Duodenal mucosa (tissue), 2 donors: ENCODE measurements around the gene FAM81A.

Experiments used
- H3K27ac ChIP-seq: one replicate; pipeline ENCODE4 v1.7.0; 2013; ENCODE audit warnings: low read depth, low read length
- H3K27me3 ChIP-seq, 2 donors: one replicate each; pipeline ENCODE4 v1.7.0; 2013; ENCODE audit warnings: low read length in 2 of 2, control low read depth in 1 of 2; ENCODE audit not compliant: insufficient read depth in 2 of 2, control insufficient read depth in 1 of 2
- H3K36me3 ChIP-seq, 2 donors: one replicate each; pipeline ENCODE4 v1.7.0; 2013; ENCODE audit warnings: low read length in 2 of 2, control low read depth in 1 of 2; ENCODE audit not compliant: insufficient read depth in 2 of 2, control insufficient read depth in 1 of 2
- H3K4me1 ChIP-seq, 2 donors: one replicate each; pipeline ENCODE4 v1.7.0; 2013; ENCODE audit warnings: low read length in 2 of 2, control low read depth in 1 of 2; ENCODE audit not compliant: insufficient read depth in 2 of 2, control insufficient read depth in 1 of 2
- H3K4me3 ChIP-seq, 2 donors: one replicate each; pipeline ENCODE4 v1.7.0; 2013; ENCODE audit warnings: low read length in 2 of 2, low read depth in 1 of 2
- H3K9ac ChIP-seq, 2 donors: one replicate each; pipeline ENCODE4 v1.7.0; 2013; ENCODE audit warnings: low read length in 2 of 2, low read depth in 1 of 2
- H3K9me3 ChIP-seq, 2 donors: one replicate each; pipeline ENCODE4 v1.7.0; 2013; ENCODE audit warnings: low read length in 2 of 2, control low read depth in 1 of 2; ENCODE audit not compliant: control insufficient read depth in 1 of 2

Gene FAM81A

DNA sequence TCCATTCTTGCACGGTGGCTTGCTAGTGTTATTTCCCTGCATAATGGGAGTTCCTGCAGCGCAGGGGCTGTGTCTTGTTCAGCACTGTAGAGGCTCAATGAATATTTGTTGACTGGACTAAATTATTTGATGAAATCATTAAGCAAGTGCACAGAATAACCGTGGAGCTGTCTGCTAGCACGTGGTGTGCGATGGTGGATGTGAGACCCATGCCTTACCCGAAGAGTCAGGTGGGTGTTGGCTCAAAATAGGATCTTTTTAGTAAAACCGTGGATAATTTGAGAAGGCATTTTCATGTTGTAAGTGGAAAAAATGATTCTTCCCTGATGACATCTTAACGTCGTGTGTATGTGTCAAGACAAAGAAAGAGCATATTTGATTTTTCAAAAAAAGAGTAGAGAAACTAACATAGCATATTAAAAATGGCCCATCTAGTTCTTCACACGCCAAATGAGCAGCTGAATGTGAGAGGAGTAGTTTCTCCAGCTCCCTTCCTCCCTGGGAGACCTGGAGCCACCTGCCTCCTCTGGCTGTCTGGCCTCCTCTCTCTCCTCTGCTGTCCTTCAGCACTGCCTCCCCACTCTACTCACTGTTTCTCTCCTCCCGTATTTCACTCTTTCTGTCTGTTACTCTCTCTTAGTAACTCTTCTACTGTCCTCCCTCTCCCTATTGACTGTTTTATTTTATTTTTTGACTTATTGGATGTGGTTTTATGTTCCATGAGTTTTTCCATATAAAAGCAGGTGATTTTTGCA, 6.3 kb downstream of the FAM81A start:
- Histone ChIP-seq H3K4me1 (peaks cover 11 to 14% of the 10 kb centered on the region in 2 donors), H3K4me3 (no peak overlapping the region), H3K36me3 (no peaks in the 10 kb centered on the region), H3K27ac (no peak overlapping the region), H3K9me3 (no peaks in the 10 kb centered on the region), H3K27me3 (no peaks in the 10 kb centered on the region), H3K9ac (no peak overlapping the region)

DNA sequence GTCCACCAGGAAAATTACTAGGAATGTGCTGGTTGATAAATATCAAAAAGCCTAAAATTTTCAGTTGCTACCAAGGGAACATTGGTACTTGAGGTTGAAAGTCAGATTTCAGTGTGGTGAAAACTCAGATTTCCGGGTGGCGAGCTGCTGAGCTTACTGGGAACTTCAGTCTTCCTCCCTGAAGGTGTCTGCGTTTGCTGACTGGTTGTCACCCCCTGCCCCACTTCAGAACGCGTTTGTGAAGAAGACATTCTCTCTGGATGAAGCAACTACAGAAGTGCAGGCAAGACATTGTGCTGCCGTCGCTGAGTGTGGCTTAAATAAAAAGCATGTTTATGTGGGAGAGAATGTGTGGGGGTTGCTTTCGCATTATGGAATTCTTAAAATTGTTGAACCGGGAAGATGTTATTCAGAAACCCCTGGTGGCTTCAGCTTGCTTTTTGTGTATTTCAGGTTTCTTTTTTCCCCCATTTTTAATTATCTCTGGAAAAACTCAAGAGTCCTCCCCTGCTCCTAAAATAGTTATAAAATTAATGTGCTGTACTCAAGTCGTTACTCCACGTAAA, 7.1 kb downstream of the FAM81A start:
- no peaks in the 10 kb centered on the region for H3K9me3 ChIP-seq
- no peak overlapping the region for H3K4me3 ChIP-seq
- H3K36me3 ChIP-seq, result no peaks in the 10 kb centered on the region
- H3K27ac ChIP-seq, result no peak overlapping the region
- H3K27me3 ChIP-seq, result no peaks in the 10 kb centered on the region
- H3K9ac ChIP-seq, result no peak overlapping the region
- peaks cover 9% of the 10 kb centered on the region in 2 donors for H3K4me1 ChIP-seq

DNA sequence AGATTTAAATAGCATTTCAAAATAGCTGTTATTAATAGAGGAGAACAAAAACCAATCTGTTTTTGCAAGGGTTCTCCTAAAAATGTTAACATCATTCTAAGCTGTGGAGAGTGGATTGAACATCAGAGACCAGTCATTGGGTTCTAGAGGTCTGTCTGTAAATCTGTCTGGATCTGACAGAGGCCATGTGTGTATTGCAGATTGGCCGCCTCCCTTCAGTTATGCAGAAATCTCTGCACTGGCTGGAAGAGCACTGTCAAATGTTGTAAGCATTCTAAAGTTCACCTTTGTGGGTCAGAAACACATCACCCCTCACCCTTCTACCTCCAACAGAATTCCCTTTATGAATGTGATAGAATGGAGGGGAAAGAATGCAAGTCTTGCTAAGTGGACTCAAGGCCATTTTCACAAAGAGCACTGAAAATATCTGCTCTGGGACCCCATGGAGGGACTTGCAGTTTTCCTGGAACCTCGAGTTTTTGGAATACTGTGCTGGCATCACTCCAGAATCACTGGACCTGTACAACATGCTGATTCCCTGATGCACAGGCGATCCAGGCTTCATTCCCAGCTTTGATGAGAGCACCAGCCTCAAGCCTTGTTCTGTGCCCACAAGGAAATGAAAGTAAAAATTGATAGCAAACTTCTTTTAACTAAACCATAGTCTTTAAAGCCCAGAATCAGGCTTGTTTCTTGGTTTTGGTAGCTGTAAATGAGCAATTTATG, 8.4 kb downstream of the FAM81A start:
- Histone ChIP-seq H3K27ac (no peak overlapping the region), H3K4me1 (no peaks in the 10 kb centered on the region), H3K27me3 (no peaks in the 10 kb centered on the region), H3K9ac (no peak overlapping the region), H3K36me3 (no peaks in the 10 kb centered on the region), H3K9me3 (no peaks in the 10 kb centered on the region), H3K4me3 (no peak overlapping the region)

DNA sequence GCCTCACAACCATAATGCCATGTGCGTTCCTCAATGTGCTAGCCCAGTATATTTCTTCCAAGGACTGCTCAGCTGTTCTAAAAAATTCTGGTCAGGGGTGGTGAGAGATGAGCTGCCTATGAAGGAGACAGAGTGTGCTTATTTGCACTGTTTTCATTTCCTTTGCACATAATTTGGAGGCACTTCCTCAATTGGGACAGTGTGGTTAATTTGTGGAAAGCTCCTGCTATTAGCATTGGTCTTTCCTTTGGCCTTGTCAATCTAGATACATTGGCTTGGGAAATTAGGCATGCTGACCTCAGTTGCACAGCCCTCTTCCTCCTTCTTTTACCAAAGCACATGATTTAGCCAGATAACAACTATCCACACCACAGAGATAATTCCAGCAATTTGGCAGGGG, 9.4 kb downstream of the FAM81A start:
- Histone ChIP-seq H3K9me3 (no peaks in the 10 kb centered on the region), H3K4me3 (no peak overlapping the region), H3K9ac (no peak overlapping the region)

DNA sequence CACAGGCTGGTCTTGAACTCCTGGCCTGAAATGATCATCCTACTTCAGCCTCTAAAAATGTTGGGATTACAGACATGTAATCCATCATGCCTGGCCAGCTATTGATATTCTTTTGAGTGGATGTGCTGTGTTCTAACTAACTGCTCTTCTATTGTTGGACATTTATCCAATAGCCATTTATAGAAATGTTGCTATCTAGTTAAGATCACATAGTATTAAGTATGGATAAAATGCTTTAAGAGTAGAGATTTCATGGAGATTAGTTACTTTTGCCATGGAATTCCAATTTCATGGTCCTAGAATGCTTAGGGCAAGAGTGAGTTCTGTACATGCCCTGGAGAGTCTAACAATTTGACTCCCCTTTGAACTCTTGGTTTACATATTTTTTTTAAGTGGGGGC, 10.9 kb downstream of the FAM81A start:
- H3K27me3 ChIP-seq, result no peaks in the 10 kb centered on the region
- no peak overlapping the region for H3K27ac ChIP-seq
- no peaks in the 10 kb centered on the region for H3K36me3 ChIP-seq
- no peaks in the 10 kb centered on the region for H3K9me3 ChIP-seq
- H3K4me3 ChIP-seq, result no peak overlapping the region
- H3K4me1 ChIP-seq, result no peaks in the 10 kb centered on the region
- H3K9ac ChIP-seq, result no peak overlapping the region

More for the DNA sequence above, 9.4 kb downstream of the FAM81A start:
- Histone ChIP-seq H3K36me3 (no peaks in the 10 kb centered on the region), H3K27ac (no peak overlapping the region), H3K4me1 (no peaks in the 10 kb centered on the region), H3K27me3 (no peaks in the 10 kb centered on the region)

DNA sequence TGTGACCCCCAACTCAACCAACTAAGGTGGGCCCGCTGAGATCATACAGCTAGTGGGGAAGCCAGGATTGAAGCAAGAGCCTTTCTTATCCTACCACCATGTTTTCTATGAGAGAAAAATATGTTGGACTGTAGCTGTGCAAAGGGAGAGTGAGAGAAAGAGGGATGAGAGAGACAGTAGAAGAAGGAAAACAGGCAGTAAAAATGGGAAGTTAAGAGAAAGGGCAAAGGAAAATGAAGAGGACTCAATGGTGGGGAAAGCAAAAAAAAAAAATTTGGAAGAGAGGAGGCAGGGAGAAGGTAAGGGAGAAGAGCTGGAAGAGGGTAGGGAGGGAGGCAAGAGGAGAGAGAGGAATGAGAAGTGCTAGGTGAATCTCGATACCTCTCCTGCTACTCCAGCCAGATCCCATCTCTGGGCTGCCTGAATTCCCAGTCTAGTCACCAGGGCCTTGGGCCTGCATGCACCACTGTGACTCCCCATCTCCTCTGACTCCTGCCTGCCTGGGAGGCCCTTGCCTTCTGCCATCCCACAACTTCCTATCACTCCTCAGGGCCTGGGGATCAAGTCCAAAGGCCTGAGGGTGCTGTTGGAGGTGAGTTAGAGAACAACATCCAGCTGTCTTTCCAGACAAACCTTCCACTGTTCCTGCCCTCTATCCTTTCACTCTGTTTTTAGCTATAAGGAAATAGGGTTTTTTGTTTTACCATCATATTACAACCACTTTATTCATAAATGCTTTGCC, 15.7 kb downstream of the FAM81A start:
- Histone ChIP-seq H3K27ac (no peak overlapping the region), H3K9me3 (no peaks in the 10 kb centered on the region), H3K27me3 (no peaks in the 10 kb centered on the region), H3K36me3 (no peaks in the 10 kb centered on the region), H3K4me1 (peaks cover 5 to 11% of the 10 kb centered on the region in 2 donors), H3K9ac (no peak overlapping the region), H3K4me3 (no peak overlapping the region)

DNA sequence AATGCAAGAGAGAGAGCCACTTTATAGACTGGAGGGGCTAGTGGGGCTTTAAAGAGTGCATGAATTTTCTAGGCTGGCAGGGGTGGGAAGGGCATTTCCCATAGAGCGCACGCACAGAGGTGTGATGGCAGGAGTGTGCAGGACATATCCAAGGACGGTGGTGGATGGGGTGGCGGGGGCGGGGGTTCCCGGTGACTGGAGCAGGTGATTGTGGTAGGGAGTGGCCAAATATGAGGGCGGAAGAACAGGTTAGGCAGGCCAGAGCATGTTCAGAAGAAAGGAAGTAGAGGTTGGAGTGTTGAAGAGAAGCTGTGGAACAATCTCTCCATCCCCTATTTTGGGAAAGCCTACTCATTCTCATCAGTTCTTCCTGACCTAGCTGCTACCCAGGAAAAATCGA, 18.1 kb downstream of the FAM81A start:
- Histone ChIP-seq H3K4me1 (peaks cover 5 to 11% of the 10 kb centered on the region in 2 donors), H3K9me3 (no peaks in the 10 kb centered on the region), H3K27ac (no peak overlapping the region), H3K36me3 (no peaks in the 10 kb centered on the region), H3K4me3 (no peak overlapping the region), H3K27me3 (no peaks in the 10 kb centered on the region), H3K9ac (no peak overlapping the region)

DNA sequence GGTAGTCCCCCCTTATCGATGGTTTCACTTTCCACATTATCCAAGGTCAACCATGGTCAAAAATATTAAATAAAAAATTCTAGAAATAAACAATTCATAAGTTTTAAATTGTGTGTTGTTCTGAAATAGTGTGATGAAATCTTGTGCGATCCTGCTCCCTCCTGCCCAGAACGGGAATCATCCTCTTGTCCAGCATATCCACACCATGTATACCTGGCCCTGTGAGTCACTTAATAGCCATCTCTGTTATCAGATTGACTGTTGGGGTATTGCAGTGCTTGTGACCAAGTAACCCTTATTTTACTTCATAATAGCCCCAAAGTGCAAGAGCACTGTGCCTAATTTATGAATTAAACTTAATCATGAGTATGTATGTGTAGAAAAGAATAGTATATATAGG, 19.1 kb downstream of the FAM81A start:
- Histone ChIP-seq H3K36me3 (no peaks in the 10 kb centered on the region), H3K9me3 (no peaks in the 10 kb centered on the region), H3K27ac (no peak overlapping the region), H3K9ac (no peak overlapping the region), H3K4me1 (peaks cover 5 to 11% of the 10 kb centered on the region in 2 donors), H3K4me3 (no peak overlapping the region), H3K27me3 (no peaks in the 10 kb centered on the region)

DNA sequence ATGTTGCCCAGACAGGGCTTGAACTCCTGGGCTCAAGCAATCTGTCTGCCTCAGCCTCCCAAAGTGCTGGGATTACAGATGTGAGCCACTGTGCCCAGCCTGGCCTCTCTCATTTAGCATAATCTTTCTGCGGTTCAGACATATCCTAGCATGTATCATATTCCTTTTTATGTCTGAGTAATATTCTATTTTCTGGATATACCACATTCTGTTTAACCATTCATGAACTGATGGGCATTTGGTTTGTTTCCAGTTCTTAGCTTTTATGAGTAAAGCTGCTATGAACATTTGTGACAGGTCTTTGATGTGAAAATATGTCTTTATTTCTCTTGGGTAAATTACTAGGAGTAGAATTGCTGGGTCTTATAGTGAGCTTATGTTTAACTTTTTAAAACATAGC, 23.5 kb downstream of the FAM81A start:
- Histone ChIP-seq H3K27ac (no peak overlapping the region), H3K4me3 (no peak overlapping the region), H3K9ac (no peak overlapping the region), H3K36me3 (no peaks in the 10 kb centered on the region), H3K9me3 (no peaks in the 10 kb centered on the region), H3K4me1 (peaks cover 3% of the 10 kb centered on the region in 2 donors), H3K27me3 (no peaks in the 10 kb centered on the region)

DNA sequence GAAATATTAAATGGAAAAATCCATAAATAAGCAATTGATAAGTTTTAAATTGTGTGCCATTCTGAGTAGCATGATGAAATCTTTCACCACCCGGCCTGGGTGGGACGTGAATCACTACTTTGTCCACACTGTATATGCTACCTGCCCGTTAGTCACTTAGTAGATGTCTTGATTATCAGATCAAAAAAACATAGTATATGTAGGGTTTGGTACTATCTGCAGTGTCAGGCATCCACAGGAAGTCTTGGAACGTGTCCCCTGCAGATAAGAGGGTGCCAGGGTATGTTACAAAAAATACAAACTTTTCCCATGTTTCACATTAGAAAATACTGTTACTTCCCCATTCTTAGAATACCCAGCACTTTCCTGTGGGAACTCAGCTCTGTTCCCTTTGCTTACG, 35.2 kb downstream of the FAM81A start:
- H3K36me3 ChIP-seq, result no peaks in the 10 kb centered on the region
- no peaks in the 10 kb centered on the region for H3K4me1 ChIP-seq
- no peak overlapping the region for H3K4me3 ChIP-seq
- H3K9me3 ChIP-seq, result no peaks in the 10 kb centered on the region
- no peak overlapping the region for H3K27ac ChIP-seq
- H3K9ac ChIP-seq, result no peak overlapping the region
- H3K27me3 ChIP-seq, result no peaks in the 10 kb centered on the region
